ENCODE measurements around the gene PAX8. TPM values are rescaled to one million over a fixed set of nuclear protein-coding genes. Genes with fewer than 3 reads are reported as not detected.

The PAX8 gene
- total RNA-seq, 1 donor, result 2.9 TPM

GRCh38 chr2:113260991-113261390 lies 17.7 kb downstream of the PAX8 start:
- H3K79me2 ChIP-seq (ENCODE audit: insufficient read depth, low read length), result no peaks in the 10 kb centered on the region
- no peaks in the 10 kb centered on the region for H3K36me3 ChIP-seq (ENCODE audit: insufficient read depth, low read length)
- no peaks in the 10 kb centered on the region for H4K20me1 ChIP-seq (ENCODE audit: insufficient read depth, low read length)
- H3K4me3 ChIP-seq (ENCODE audit: insufficient read depth, low read length), result no peak overlapping the region
- H2AFZ ChIP-seq (ENCODE audit: low read length), result no peak overlapping the region
- no peak overlapping the region for H3K4me2 ChIP-seq (ENCODE audit: insufficient read depth, low read length)
- H3K9me3 ChIP-seq (ENCODE audit: low read depth, low read length), result no peaks in the 10 kb centered on the region
- TF ChIP-seq CTCF (IDR thresholded peaks at IDR 0.05; ENCODE audit: extremely low read depth, low read depth, low read length), result no peak
- DNase-seq (ENCODE audit: insufficient read length, low spot score, missing footprints), result no peak
- peaks cover 50% of the 10 kb centered on the region for H3K27me3 ChIP-seq (ENCODE audit: insufficient read depth, low read length)
- no peaks in the 10 kb centered on the region for H3K4me1 ChIP-seq (ENCODE audit: insufficient read depth, low read length)
- H3K27ac ChIP-seq (ENCODE audit: low read depth, low read length), result no peak overlapping the region

- DNase-seq (ENCODE audit: insufficient read length, low spot score, missing footprints), result no peak
- Histone ChIP-seq H4K20me1 (ENCODE audit: insufficient read depth, low read length) (no peaks in the 10 kb centered on the region), H3K4me3 (ENCODE audit: insufficient read depth, low read length) (no peak overlapping the region), H3K4me2 (ENCODE audit: insufficient read depth, low read length) (no peak overlapping the region), H2AFZ (ENCODE audit: low read length) (no peak overlapping the region), H3K36me3 (ENCODE audit: insufficient read depth, low read length) (no peaks in the 10 kb centered on the region), H3K27ac (ENCODE audit: low read depth, low read length) (no peak overlapping the region), H3K4me1 (ENCODE audit: insufficient read depth, low read length) (peaks cover 6% of the 10 kb centered on the region), H3K9me3 (ENCODE audit: low read depth, low read length) (no peaks in the 10 kb centered on the region), H3K27me3 (ENCODE audit: insufficient read depth, low read length) (peaks cover 28% of the 10 kb centered on the region), H3K79me2 (ENCODE audit: insufficient read depth, low read length) (no peaks in the 10 kb centered on the region)
- no peak for TF ChIP-seq CTCF (IDR thresholded peaks at IDR 0.05; ENCODE audit: extremely low read depth, low read depth, low read length)
Measured at GRCh38 chr2:113258471-113259147, 20.1 kb downstream of the PAX8 start.

GRCh38 chr2:113257516-113258264 lies 21.0 kb downstream of the PAX8 start:
- no peak for DNase-seq (ENCODE audit: insufficient read length, low spot score, missing footprints)
- no peak overlapping the region for H2AFZ ChIP-seq (ENCODE audit: low read length)
- H3K4me3 ChIP-seq (ENCODE audit: insufficient read depth, low read length), result no peak overlapping the region
- H3K36me3 ChIP-seq (ENCODE audit: insufficient read depth, low read length), result no peaks in the 10 kb centered on the region
- H4K20me1 ChIP-seq (ENCODE audit: insufficient read depth, low read length), result no peaks in the 10 kb centered on the region
- H3K4me2 ChIP-seq (ENCODE audit: insufficient read depth, low read length), result no peak overlapping the region
- H3K27ac ChIP-seq (ENCODE audit: low read depth, low read length), result no peak overlapping the region
- no peaks in the 10 kb centered on the region for H3K9me3 ChIP-seq (ENCODE audit: low read depth, low read length)
- peaks cover 6% of the 10 kb centered on the region for H3K4me1 ChIP-seq (ENCODE audit: insufficient read depth, low read length)
- no peaks in the 10 kb centered on the region for H3K79me2 ChIP-seq (ENCODE audit: insufficient read depth, low read length)
- H3K27me3 ChIP-seq (ENCODE audit: insufficient read depth, low read length), result peaks cover 19% of the 10 kb centered on the region
- TF ChIP-seq CTCF (IDR thresholded peaks at IDR 0.05; ENCODE audit: extremely low read depth, low read depth, low read length), result no peak

All from osteoblast (primary cell).